Measurements from ENCODE around the gene RPS18. TPM values are rescaled to one million over a fixed set of nuclear protein-coding genes. Genes with fewer than 3 reads are reported as not detected.

RPS18 gene
- total and polyA plus RNA-seq, 2 of the 4 experiments (the other 2 are of a cell fraction) = 6,577 to 8,417 TPM

DNA sequence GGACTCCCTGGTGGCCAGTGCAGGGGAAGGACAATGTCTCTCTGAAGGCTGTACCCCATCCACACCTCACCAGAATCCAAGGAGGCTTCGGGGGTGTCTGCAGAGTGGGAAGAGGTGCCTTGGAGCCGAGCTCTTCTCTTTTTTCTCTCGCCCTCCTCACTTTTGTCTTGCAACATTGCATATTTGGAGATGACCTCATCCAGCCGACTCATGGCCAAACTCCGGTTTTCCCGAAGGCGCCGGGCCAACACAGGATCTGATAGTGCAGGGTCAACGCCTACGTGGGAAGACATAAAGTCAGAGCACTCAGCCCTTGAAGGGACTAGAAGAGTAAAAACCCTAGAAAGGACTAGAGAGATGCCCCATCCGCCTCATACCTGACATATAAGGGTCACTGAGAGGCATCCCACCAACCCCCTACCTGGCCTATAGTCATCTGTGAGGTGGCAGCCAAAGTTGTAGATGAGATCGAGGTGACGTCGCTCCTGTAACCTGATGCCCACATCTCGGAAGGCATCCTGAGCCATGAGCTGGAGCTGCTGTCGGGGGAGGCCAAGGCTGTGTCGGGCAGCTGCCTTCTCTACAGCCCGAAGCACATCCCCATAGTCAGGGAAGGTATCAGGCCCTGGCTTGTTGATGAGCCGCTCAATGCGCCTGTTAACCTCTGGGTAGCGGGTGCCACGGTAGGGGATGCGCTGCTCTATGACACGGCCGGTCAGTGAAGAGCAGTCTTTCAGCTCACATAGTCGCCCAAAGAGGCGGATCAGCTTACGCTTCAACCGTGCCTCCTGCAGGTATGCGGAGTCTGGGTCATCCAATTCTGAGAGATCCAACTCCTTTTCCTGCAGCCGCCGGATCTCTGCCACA, 48.7 kb downstream of the RPS18 start (continued):
- TF ChIP-seq, protein P1, sequence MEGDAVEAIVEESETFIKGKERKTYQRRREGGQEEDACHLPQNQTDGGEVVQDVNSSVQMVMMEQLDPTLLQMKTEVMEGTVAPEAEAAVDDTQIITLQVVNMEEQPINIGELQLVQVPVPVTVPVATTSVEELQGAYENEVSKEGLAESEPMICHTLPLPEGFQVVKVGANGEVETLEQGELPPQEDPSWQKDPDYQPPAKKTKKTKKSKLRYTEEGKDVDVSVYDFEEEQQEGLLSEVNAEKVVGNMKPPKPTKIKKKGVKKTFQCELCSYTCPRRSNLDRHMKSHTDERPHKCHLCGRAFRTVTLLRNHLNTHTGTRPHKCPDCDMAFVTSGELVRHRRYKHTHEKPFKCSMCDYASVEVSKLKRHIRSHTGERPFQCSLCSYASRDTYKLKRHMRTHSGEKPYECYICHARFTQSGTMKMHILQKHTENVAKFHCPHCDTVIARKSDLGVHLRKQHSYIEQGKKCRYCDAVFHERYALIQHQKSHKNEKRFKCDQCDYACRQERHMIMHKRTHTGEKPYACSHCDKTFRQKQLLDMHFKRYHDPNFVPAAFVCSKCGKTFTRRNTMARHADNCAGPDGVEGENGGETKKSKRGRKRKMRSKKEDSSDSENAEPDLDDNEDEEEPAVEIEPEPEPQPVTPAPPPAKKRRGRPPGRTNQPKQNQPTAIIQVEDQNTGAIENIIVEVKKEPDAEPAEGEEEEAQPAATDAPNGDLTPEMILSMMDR (conservative IDR thresholded peaks at IDR 0.05; ENCODE audit: low read depth, low read length) = no peak

DNA sequence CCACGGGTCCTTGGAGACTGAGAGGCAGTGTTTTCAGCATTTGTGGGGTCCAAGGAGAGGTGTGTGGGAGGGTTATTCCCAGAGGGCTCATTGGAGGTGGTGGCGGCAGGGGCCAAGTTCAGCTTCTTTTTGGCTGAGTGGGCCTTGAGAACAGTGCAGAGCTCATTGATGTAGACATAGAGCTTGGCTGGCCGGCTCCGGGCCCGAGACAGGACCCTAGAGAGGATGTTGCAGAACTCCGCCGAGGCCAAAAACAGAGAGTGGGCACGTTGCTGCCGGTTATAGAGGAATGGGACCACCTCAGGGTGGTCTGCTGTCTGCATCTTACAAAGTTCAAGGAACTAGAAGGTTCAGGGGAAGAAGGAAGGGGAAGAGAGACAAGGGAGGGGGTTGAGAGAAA, 49.4 kb downstream of the RPS18 start:
- Histone ChIP-seq H3K4ac (ENCODE audit: low read depth, low read length) (peak overlapping the region; percentile 94), H3K9ac (ENCODE audit: low read depth, low read length) (peak overlapping the region; percentile 98), H3K4me1 (ENCODE audit: control insufficient read depth, insufficient read depth, low read length) (peaks cover 31% of the 10 kb centered on the region), H3K9me3 (ENCODE audit: control insufficient read depth, insufficient read depth, low read length) (no peaks in the 10 kb centered on the region), H3K27me3 (ENCODE audit: control insufficient read depth, insufficient read depth, low read length) (no peaks in the 10 kb centered on the region), H3K56ac (ENCODE audit: extremely low read depth, insufficient read depth, low read length) (no peak overlapping the region), H3K4me2 (ENCODE audit: low read depth, low read length) (peak overlapping the region; percentile 97; the same call in 1 of the 2 replicates), H2AFZ (replicated peaks; ENCODE audit: low read length, poor library complexity) (peak overlapping the region; percentile 56), H2AK9ac (replicated peaks; ENCODE audit: low read depth, low read length, poor library complexity) (peak overlapping the region; percentile 98), H2AK5ac (ENCODE audit: low read depth, low read length) (peak overlapping the region; percentile 99), H4K91ac (ENCODE audit: insufficient read depth, low read depth, low read length) (peak overlapping the region; percentile 79), H2BK120ac (ENCODE audit: low read depth, low read length) (peak overlapping the region; percentile 93), H3K14ac (replicated peaks; ENCODE audit: low read depth, low read length) (peak overlapping the region; percentile 82; the same call in 1 of the 2 replicates), H3K27ac (ENCODE audit: insufficient read depth, low read length) (peak overlapping the region; percentile 88), H3K9me1 (ENCODE audit: insufficient read depth, low read length) (peaks cover 17% of the 10 kb centered on the region), H2BK5ac (ENCODE audit: low read depth, low read length, poor library complexity, severe bottlenecking) (peak overlapping the region; percentile 97), H3K18ac (ENCODE audit: low read depth, low read length) (0 out of 2 replicates have a peak overlapping the region, but pooled peaks have one; percentile 49), H3K23ac (ENCODE audit: low read depth, low read length) (peak overlapping the region; percentile 43; the same call in 1 of the 2 replicates), H2BK15ac (ENCODE audit: low read depth, low read length) (peak overlapping the region; percentile 90; the same call in 1 of the 3 replicates), H2BK20ac (ENCODE audit: low read depth, low read length) (no peak overlapping the region; the same call in 1 of the 2 replicates), H3K4me3 (ENCODE audit: insufficient read depth, low read depth, low read length) (no peak overlapping the region), H4K8ac (ENCODE audit: low read depth in 2 of 2, low read length in 2 of 2) (peak overlapping the region; percentile 79 to 93; a peak in 3 of 4 replicates), H4K5ac (ENCODE audit: low read depth, low read length) (peak overlapping the region; percentile 44; the same call in 1 of the 2 replicates), H4K20me1 (ENCODE audit: insufficient read depth, low read length) (peaks cover 10% of the 10 kb centered on the region), H3K36me3 (ENCODE audit: control insufficient read depth, insufficient read depth, low read length) (peaks cover 26% of the 10 kb centered on the region), H3K79me1 (ENCODE audit: low read depth in 1 of 2, low read length in 2 of 2) (peaks cover 30 to 51% of the 10 kb centered on the region in 2 experiments)
- ChIA-PET POLR2A (ENCODE audit: unreplicated experiment) (interaction anchor here (0.6 to 1.0 kb wide), 2 partner anchors 339 to 349 kb away, joined by 4 read pairs; no protein-coding TSS in a partner anchor), CTCF (no interaction called here)
- dilution Hi-C loops (cut with HindIII; ENCODE audit: low sequenced_read_pairs, unreplicated experiment) = no loop called here
- BruUV-seq (replicated peaks) = no TSS peak
- DNase-seq (no peak), ATAC-seq (ENCODE audit: low read depth) (no peak)
- in situ Hi-C loops (cut with MboI; ENCODE audit: low sequenced_read_pairs) = no loop called here
- WGBS, 2 experiments (ENCODE audit: extremely low coverage in 2 of 2, insufficient read length in 1 of 2) = 75% methylated on average over 6 of the region's 9 CpGs; no CpG with 5 or more reads in 1 of the 2 experiments
- intact Hi-C loops (cut with micrococcal nuclease) = no loop called here
- TF ChIP-seq, protein P2, sequence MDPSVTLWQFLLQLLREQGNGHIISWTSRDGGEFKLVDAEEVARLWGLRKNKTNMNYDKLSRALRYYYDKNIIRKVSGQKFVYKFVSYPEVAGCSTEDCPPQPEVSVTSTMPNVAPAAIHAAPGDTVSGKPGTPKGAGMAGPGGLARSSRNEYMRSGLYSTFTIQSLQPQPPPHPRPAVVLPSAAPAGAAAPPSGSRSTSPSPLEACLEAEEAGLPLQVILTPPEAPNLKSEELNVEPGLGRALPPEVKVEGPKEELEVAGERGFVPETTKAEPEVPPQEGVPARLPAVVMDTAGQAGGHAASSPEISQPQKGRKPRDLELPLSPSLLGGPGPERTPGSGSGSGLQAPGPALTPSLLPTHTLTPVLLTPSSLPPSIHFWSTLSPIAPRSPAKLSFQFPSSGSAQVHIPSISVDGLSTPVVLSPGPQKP (IDR thresholded peaks at IDR 0.05; ENCODE audit: borderline replicate concordance, low read depth, low read length) = no peak
- TF ChIP-seq MAFK (IDR thresholded peaks at IDR 0.05; ENCODE audit: low read depth, low read length) (no peak), SMC3 (IDR thresholded peaks at IDR 0.05; ENCODE audit: low read depth, low read length) (no peak), CHD1 (IDR thresholded peaks at IDR 0.05; ENCODE audit: low read depth, low read length) (no peak), RCOR1 (IDR thresholded peaks at IDR 0.05; ENCODE audit: insufficient replicate concordance, low read length) (no peak), RFX5 (IDR thresholded peaks at IDR 0.05; ENCODE audit: low read depth, low read length) (no peak), BHLHE40 (IDR thresholded peaks at IDR 0.05; ENCODE audit: low read depth, low read length) (no peak)
- TF ChIP-seq, protein P1 (conservative IDR thresholded peaks at IDR 0.05; ENCODE audit: low read depth, low read length) = no peak
